WTC11 (cell line): ENCODE results near the gene PPM1N. TPM values are rescaled to one million over a fixed set of nuclear protein-coding genes. Genes with fewer than 3 reads are reported as not detected.

Source experiments
- ATAC-seq: fragments of 200-7000 bp; cut with Tn5 transposase; 2 replicates; pipeline ENCODE4 v1.10.0; 2021; ENCODE audit warnings: mild to moderate bottlenecking, moderate library complexity
- CTCF ChIA-PET: fragments of 300-600 bp; sonication (Branson Sonifier 250); formaldehyde crosslinking; loops from one replicate; lab custom pipeline; 2021; ENCODE audit warnings: antibody characterized with exemption; lab: Charles Lee
- POLR2A ChIA-PET: fragments of 350-600 bp; sonication (Branson Sonifier 250); formaldehyde crosslinking; loops from one replicate; lab custom pipeline; 2021; ENCODE audit warnings: antibody characterized with exemption; lab: Charles Lee
- DNase-seq: peaks from one replicate; pipeline ENCODE4 v3.0.0; 2021; ENCODE audit warnings: low spot score
- H3K27ac Mint-ChIP-seq: 2 replicates; pipeline ENCODE4 v1.8.0; 2021; ENCODE audit warnings: mixed read lengths
- H3K27me3 Mint-ChIP-seq: 2 replicates; pipeline ENCODE4 v1.8.0; 2021; ENCODE audit warnings: low read depth, mild to moderate bottlenecking, moderate library complexity, mixed read lengths
- H3K36me3 Mint-ChIP-seq: 2 replicates; pipeline ENCODE4 v1.8.0; 2021; ENCODE audit warnings: mixed read lengths
- H3K4me1 Mint-ChIP-seq: 2 replicates; pipeline ENCODE4 v1.8.0; 2022; ENCODE audit warnings: mixed read lengths
- H3K4me3 Mint-ChIP-seq: 2 replicates; pipeline ENCODE4 v1.8.0; 2021; ENCODE audit warnings: mild to moderate bottlenecking, moderate library complexity, mixed read lengths
- H3K9me3 Mint-ChIP-seq: 2 replicates; pipeline ENCODE4 v1.8.0; 2021; ENCODE audit warnings: mixed read lengths
- CREM ChIP-seq: sonication (generic); formaldehyde crosslinking; IDR thresholded peaks from 2 replicates; pipeline ENCODE4 v1.8.1; 2022; ENCODE audit warnings: mild to moderate bottlenecking, missing genetic modification reagents, moderate library complexity
- ELF4 ChIP-seq: sonication (generic); formaldehyde crosslinking; IDR thresholded peaks from 2 replicates; pipeline ENCODE4 v1.8.1; 2022; ENCODE audit warnings: low read depth, mild to moderate bottlenecking, moderate library complexity, missing genetic modification reagents
- GRHL2 ChIP-seq: fragments of 250-450 bp; sonication (Bioruptor Pico); IDR thresholded peaks from 2 replicates; pipeline ENCODE4 v1.8.0; 2022; ENCODE audit warnings: mild to moderate bottlenecking, moderate library complexity; ENCODE audit not compliant: insufficient replicate concordance, severe bottlenecking
- IRF2 ChIP-seq: sonication (generic); formaldehyde crosslinking; IDR thresholded peaks from 2 replicates; pipeline ENCODE4 v1.8.0; 2022; ENCODE audit warnings: low read depth, missing genetic modification reagents, borderline replicate concordance
- MXD4 ChIP-seq: fragments of 250-450 bp; sonication (Bioruptor Pico); IDR thresholded peaks from 2 replicates; pipeline ENCODE4 v1.8.0; 2021; ENCODE audit warnings: mild to moderate bottlenecking, moderate library complexity, borderline replicate concordance
- NFE2L1 ChIP-seq: sonication (generic); formaldehyde crosslinking; IDR thresholded peaks from 2 replicates; pipeline ENCODE4 v1.8.1; 2023; ENCODE audit warnings: missing genetic modification reagents
- NFYB ChIP-seq: sonication (generic); formaldehyde crosslinking; conservative IDR thresholded peaks from 2 replicates; pipeline ENCODE4 v1.8.0; 2022; ENCODE audit warnings: low read depth, missing genetic modification reagents
- SMAD3 ChIP-seq: sonication (generic); formaldehyde crosslinking; IDR thresholded peaks from 2 replicates; pipeline ENCODE4 v1.8.0; 2022; ENCODE audit warnings: missing genetic modification reagents, mild to moderate bottlenecking, borderline replicate concordance
- SP1 ChIP-seq: sonication (generic); formaldehyde crosslinking; conservative IDR thresholded peaks from 2 replicates; pipeline ENCODE4 v1.8.1; 2022; ENCODE audit warnings: missing genetic modification reagents
- TEAD1 ChIP-seq: sonication (generic); formaldehyde crosslinking; IDR thresholded peaks from 2 replicates; pipeline ENCODE4 v1.8.0; 2022; ENCODE audit warnings: mild to moderate bottlenecking, missing genetic modification reagents
- ZNF219 ChIP-seq: sonication (generic); formaldehyde crosslinking; IDR thresholded peaks from 2 replicates; pipeline ENCODE4 v1.8.0; 2023; ENCODE audit warnings: missing genetic modification reagents, mild to moderate bottlenecking, borderline replicate concordance
- total RNA-seq: library from RNA; stranded (reverse); gene quantifications from 3 replicates; pipeline ENCODE4 v1.2.3, GENCODE V29; 2021
- TF ChIP-seq, protein P1 (sequence below): sonication (generic); formaldehyde crosslinking; IDR thresholded peaks from 2 replicates; pipeline ENCODE4 v1.8.1; 2023; ENCODE audit warnings: mild to moderate bottlenecking, missing genetic modification reagents, borderline replicate concordance
- TF ChIP-seq, protein P2 (sequence below): fragments of 200-600 bp; IDR thresholded peaks from 2 replicates; pipeline ENCODE4 v1.8.0; 2022; ENCODE audit warnings: antibody characterized with exemption
- TF ChIP-seq, protein P3 (sequence below): sonication (generic); formaldehyde crosslinking; conservative IDR thresholded peaks from 2 replicates; pipeline ENCODE4 v1.8.1; 2022; ENCODE audit warnings: mild to moderate bottlenecking, missing genetic modification reagents
- TF ChIP-seq, protein P4 (sequence below): sonication (generic); formaldehyde crosslinking; IDR thresholded peaks from 2 replicates; pipeline ENCODE4 v1.8.1; 2023; ENCODE audit warnings: mild to moderate bottlenecking, missing genetic modification reagents
- TF ChIP-seq, protein P5 (sequence below): sonication (generic); formaldehyde crosslinking; IDR thresholded peaks from 2 replicates; pipeline ENCODE4 v1.8.1; 2023; ENCODE audit warnings: mild to moderate bottlenecking, missing genetic modification reagents, moderate library complexity
- TF ChIP-seq, protein P6 (sequence below): sonication (generic); formaldehyde crosslinking; IDR thresholded peaks from 2 replicates; pipeline ENCODE4 v1.8.0; 2022; ENCODE audit warnings: missing genetic modification reagents

PPM1N gene
- total RNA-seq, 1 experiment from 2014 or later: 10.3 TPM

DNA sequence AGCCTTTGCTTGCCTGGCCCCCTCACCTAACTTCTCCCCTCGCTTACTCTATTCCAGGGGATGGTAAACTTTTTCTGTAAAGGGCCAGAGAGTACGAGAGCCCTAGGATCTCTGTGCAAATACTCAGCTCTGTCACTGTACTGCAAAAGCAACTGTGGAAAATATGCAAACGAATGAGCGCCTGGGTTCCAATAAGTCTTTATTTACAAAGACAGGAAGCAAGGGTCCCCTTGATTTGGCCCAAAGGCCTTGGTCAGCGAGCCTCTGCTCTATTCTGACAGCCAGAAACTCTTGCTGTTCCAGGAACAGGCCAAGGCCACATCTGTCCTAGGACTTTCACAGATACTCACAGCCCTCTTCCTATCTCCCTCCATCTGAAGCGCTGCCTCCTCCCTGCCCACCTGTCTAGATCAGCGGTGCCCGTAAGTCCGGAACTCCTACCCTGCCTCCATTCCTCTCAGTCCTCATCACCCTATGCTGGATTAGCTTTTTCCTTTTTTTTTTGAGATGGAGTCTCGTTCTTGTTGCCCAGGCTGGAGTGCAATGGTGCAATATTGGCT is 49.0 kb downstream of the PPM1N start:
- H3K9me3 Mint-ChIP-seq: no peaks in the 10 kb centered on the region; the same call in 1 of the 2 replicates
- ATAC-seq (no peak), DNase-seq (no peak)
- TF ChIP-seq NFE2L1 (no peak), GRHL2 (no peak), TEAD1 (CRISPR knock-in tag) (no peak), CREM (CRISPR knock-in tag) (no peak), IRF2 (CRISPR knock-in tag) (no peak), SMAD3 (no peak), ELF4 (CRISPR knock-in tag) (no peak), MXD4 (CRISPR knock-in tag) (no peak), ZNF219 (no peak), SP1 (CRISPR knock-in tag) (no peak), NFYB (CRISPR knock-in tag) (no peak)
- TF ChIP-seq, protein P1, sequence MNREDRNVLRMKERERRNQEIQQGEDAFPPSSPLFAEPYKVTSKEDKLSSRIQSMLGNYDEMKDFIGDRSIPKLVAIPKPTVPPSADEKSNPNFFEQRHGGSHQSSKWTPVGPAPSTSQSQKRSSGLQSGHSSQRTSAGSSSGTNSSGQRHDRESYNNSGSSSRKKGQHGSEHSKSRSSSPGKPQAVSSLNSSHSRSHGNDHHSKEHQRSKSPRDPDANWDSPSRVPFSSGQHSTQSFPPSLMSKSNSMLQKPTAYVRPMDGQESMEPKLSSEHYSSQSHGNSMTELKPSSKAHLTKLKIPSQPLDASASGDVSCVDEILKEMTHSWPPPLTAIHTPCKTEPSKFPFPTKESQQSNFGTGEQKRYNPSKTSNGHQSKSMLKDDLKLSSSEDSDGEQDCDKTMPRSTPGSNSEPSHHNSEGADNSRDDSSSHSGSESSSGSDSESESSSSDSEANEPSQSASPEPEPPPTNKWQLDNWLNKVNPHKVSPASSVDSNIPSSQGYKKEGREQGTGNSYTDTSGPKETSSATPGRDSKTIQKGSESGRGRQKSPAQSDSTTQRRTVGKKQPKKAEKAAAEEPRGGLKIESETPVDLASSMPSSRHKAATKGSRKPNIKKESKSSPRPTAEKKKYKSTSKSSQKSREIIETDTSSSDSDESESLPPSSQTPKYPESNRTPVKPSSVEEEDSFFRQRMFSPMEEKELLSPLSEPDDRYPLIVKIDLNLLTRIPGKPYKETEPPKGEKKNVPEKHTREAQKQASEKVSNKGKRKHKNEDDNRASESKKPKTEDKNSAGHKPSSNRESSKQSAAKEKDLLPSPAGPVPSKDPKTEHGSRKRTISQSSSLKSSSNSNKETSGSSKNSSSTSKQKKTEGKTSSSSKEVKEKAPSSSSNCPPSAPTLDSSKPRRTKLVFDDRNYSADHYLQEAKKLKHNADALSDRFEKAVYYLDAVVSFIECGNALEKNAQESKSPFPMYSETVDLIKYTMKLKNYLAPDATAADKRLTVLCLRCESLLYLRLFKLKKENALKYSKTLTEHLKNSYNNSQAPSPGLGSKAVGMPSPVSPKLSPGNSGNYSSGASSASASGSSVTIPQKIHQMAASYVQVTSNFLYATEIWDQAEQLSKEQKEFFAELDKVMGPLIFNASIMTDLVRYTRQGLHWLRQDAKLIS (CRISPR knock-in tag): no peak
- TF ChIP-seq, protein P2, sequence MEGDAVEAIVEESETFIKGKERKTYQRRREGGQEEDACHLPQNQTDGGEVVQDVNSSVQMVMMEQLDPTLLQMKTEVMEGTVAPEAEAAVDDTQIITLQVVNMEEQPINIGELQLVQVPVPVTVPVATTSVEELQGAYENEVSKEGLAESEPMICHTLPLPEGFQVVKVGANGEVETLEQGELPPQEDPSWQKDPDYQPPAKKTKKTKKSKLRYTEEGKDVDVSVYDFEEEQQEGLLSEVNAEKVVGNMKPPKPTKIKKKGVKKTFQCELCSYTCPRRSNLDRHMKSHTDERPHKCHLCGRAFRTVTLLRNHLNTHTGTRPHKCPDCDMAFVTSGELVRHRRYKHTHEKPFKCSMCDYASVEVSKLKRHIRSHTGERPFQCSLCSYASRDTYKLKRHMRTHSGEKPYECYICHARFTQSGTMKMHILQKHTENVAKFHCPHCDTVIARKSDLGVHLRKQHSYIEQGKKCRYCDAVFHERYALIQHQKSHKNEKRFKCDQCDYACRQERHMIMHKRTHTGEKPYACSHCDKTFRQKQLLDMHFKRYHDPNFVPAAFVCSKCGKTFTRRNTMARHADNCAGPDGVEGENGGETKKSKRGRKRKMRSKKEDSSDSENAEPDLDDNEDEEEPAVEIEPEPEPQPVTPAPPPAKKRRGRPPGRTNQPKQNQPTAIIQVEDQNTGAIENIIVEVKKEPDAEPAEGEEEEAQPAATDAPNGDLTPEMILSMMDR: no peak
- TF ChIP-seq, protein P3, sequence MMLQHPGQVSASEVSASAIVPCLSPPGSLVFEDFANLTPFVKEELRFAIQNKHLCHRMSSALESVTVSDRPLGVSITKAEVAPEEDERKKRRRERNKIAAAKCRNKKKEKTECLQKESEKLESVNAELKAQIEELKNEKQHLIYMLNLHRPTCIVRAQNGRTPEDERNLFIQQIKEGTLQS (CRISPR knock-in tag): no peak
- TF ChIP-seq, protein P4, sequence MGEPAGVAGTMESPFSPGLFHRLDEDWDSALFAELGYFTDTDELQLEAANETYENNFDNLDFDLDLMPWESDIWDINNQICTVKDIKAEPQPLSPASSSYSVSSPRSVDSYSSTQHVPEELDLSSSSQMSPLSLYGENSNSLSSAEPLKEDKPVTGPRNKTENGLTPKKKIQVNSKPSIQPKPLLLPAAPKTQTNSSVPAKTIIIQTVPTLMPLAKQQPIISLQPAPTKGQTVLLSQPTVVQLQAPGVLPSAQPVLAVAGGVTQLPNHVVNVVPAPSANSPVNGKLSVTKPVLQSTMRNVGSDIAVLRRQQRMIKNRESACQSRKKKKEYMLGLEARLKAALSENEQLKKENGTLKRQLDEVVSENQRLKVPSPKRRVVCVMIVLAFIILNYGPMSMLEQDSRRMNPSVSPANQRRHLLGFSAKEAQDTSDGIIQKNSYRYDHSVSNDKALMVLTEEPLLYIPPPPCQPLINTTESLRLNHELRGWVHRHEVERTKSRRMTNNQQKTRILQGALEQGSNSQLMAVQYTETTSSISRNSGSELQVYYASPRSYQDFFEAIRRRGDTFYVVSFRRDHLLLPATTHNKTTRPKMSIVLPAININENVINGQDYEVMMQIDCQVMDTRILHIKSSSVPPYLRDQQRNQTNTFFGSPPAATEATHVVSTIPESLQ (CRISPR knock-in tag): no peak
- TF ChIP-seq, protein P5, sequence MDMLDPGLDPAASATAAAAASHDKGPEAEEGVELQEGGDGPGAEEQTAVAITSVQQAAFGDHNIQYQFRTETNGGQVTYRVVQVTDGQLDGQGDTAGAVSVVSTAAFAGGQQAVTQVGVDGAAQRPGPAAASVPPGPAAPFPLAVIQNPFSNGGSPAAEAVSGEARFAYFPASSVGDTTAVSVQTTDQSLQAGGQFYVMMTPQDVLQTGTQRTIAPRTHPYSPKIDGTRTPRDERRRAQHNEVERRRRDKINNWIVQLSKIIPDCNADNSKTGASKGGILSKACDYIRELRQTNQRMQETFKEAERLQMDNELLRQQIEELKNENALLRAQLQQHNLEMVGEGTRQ (CRISPR knock-in tag): no peak
- TF ChIP-seq, protein P6, sequence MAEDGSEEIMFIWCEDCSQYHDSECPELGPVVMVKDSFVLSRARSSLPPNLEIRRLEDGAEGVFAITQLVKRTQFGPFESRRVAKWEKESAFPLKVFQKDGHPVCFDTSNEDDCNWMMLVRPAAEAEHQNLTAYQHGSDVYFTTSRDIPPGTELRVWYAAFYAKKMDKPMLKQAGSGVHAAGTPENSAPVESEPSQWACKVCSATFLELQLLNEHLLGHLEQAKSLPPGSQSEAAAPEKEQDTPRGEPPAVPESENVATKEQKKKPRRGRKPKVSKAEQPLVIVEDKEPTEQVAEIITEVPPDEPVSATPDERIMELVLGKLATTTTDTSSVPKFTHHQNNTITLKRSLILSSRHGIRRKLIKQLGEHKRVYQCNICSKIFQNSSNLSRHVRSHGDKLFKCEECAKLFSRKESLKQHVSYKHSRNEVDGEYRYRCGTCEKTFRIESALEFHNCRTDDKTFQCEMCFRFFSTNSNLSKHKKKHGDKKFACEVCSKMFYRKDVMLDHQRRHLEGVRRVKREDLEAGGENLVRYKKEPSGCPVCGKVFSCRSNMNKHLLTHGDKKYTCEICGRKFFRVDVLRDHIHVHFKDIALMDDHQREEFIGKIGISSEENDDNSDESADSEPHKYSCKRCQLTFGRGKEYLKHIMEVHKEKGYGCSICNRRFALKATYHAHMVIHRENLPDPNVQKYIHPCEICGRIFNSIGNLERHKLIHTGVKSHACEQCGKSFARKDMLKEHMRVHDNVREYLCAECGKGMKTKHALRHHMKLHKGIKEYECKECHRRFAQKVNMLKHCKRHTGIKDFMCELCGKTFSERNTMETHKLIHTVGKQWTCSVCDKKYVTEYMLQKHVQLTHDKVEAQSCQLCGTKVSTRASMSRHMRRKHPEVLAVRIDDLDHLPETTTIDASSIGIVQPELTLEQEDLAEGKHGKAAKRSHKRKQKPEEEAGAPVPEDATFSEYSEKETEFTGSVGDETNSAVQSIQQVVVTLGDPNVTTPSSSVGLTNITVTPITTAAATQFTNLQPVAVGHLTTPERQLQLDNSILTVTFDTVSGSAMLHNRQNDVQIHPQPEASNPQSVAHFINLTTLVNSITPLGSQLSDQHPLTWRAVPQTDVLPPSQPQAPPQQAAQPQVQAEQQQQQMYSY: no peak
- ChIA-PET POLR2A (no interaction called here), CTCF (interaction anchor here (1.0 to 3.8 kb wide), 4 partner anchors 11 to 108 kb away, joined by 3 to 24 read pairs (median 5); no protein-coding TSS in a partner anchor)
- no peak overlapping the region for H3K27ac Mint-ChIP-seq
- H3K4me1 Mint-ChIP-seq: peaks cover 17% of the 10 kb centered on the region
- no peaks in the 10 kb centered on the region for H3K27me3 Mint-ChIP-seq
- no peaks in the 10 kb centered on the region for H3K36me3 Mint-ChIP-seq
- H3K4me3 Mint-ChIP-seq: no peak overlapping the region
